DMS 273 treated with DMSO at 0.1 percent for 48 hours (cell line): Measurements from ENCODE around the gene CNOT6.

Experiments
- DNase-seq: peaks from one replicate; lab custom pipeline; 2025; lab: John Stamatoyannopoulos, UW

CNOT6 gene

DNA sequence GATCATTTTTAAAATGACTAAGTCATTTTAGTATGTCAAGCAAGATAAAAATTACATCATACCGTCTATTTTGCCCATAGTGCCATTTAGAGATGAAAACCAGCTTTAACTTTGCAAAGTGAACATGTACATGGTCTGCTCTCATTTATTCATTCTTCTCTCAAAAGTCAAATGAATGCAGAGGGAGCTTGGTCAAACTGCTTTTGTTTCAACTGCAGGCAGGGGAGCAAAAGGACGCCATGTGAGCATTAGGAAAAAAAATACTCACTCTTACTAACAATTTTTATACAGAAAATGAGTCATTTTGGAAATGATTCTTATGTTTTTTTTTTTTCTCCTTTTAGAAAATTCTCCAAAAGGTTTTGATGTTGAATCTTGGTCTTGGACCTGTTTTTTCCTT is 81.4 kb downstream of the CNOT6 start:
- no peak for DNase-seq

GRCh38 chr5:180580681-180581080 is 86.5 kb downstream of the CNOT6 start:
- no peak for DNase-seq

DNA sequence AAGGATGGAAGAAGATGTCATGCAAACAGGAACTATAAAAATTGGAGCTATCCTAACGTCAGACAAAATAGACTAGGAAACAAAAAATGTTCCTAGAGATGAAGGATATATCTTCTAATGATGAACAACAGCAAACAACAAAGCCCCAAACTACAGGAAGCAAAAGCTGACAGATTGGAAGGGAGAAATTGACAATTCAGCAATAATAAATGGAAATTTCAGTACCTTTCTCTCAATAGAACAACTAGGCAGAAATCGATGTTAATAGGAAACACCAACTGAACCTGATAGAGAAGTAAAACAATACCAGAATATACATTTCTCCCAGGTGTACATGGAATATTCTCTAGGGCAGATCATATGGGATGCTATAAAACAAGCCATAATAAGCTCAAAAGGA is 89.6 kb downstream of the CNOT6 start:
- DNase-seq = no peak

DNA sequence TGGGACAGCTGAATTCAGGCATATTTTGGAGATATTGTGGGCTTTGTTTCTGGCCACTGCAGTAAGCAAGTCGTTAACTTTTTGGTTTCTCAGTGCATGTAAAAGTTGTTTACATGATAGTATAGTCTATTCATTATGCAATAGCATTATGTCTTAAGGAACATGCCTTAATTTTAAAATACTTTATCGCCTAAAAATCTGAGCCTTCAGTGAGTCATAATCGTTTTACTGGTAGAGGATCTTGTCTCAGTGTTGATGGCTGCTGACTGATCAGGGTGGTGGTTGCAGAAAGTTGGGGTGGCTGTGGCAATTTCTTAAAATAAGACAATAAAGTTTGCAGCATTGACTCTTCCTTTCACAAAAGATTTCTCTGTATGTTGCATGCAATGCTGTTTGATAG is 92.0 kb downstream of the CNOT6 start:
- DNase-seq = no peak

GRCh38 chr5:180586870-180587269 is 92.7 kb downstream of the CNOT6 start:
- no peak for DNase-seq

- no peak for DNase-seq
Measured at GRCh38 chr5:180589771-180590542, 95.8 kb downstream of the CNOT6 start.

GRCh38 chr5:180590543-180591310 is 96.5 kb downstream of the CNOT6 start:
- DNase-seq = no peak

DNA sequence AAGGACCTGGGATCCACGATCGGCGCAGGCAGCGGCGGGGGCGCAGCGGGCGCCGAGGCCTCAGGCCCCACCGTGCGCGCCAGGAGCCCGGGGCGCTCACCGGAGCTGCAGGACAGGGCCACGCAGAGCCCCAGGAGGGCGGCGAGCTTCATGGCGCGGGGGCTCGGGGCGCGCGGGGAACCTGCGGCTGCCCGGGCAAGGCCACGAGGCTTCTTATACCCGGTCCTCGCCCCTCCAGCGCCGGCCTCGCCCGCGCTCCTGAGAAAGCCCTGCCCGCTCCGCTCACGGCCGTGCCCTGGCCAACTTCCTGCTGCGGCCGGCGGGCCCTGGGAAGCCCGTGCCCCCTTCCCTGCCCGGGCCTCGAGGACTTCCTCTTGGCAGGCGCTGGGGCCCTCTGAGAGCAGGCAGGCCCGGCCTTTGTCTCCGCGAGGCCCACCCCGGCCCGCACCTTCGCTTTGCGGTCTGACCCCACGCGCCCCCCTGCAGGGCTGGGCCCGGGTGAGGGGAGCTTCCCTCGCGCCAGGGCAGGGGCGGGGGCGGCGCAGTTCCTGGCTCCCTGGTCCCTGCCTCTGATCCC is 97.2 kb downstream of the CNOT6 start, which contains the start of gene SCGB3A1:
Gene SCGB3A1 (minus strand): TSS at position 189 of the 577 bp plus-strand sequence. CDS start 37 bp downstream, at position 152.
- no peak for DNase-seq

DNA sequence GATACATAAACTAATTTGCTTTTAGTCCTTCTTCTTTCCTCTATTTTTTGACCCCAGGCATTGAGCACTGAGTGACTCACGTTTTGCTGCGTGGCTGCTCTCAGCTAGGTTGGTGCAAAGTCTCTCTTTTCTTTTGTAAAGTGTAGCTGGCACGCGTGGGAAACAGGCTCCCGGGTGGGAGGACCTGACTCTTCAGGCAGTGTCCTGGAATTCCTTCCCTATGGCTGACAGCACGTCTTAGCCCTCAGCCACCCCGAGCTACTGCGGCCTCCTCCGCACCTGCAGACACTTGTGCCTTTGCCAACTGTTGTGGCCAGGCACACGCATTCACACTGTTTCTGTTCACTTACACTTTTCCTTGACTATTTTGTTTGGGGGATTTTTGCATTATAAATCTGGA is 98.0 kb downstream of the CNOT6 start:
- no peak for DNase-seq

- DNase-seq = no peak
Measured at GRCh38 chr5:180593446-180594206, 99.4 kb downstream of the CNOT6 start.

- DNase-seq = no peak
Measured at GRCh38 chr5:180594311-180595045, 100.3 kb downstream of the CNOT6 start.

DNA sequence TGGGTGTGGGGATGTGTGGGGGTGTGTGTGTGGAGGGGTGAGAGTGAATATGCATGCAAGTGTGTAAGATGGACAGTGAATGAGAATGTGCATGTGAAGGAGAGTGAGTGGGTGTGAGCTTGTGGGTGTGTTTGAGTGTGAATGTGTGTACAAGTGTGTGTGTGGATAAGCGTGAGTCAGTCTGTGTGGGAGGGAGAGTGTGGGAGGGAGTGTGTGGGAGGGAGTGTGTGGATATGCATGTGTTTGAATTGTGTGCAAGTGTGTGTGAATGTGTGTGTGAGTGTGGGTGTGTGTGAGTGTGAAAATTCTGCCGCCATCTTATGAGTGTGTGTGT is 100.8 kb downstream of the CNOT6 start:
- DNase-seq = no peak

DNA sequence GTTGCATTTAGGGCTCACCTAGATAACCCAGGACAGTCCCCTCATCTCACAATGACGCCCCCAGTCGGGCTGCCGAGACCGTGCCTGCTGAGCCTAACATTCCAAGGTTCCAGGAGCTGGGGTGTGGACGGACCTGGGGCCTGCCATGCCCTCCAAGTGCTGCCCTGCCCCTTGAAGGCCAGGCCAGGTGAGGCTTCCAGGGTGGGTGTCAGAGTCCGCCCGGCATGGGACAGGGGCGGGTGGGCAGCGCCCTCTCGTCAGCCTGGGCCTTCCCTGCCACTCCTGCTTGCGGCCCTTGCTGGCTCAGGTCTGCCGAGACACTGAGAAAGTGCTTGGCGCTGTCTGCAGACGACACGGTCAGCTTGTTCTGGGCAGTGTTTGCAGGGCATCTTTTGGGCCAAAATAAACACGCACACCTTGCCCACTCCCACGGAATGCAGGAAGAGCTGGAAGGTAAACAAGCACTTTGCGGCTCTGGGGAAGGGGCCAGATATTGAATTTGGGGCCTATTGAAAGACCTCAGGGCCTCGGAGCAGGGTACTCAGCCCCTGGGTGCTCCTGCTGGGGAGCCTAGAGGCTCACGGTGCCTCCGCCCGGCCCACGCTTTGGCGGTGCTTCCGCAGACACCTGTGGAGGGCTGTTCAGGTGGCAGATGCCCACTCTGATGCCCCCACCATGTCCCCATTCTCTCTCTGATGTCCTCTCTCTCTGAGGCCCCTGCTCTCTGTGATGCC is 101.4 kb downstream of the CNOT6 start:
- no peak for DNase-seq

- DNase-seq = no peak
Measured at GRCh38 chr5:180596115-180596667, 102.0 kb downstream of the CNOT6 start.

- no peak for DNase-seq
Measured at GRCh38 chr5:180596668-180597231, 102.6 kb downstream of the CNOT6 start.

DNA sequence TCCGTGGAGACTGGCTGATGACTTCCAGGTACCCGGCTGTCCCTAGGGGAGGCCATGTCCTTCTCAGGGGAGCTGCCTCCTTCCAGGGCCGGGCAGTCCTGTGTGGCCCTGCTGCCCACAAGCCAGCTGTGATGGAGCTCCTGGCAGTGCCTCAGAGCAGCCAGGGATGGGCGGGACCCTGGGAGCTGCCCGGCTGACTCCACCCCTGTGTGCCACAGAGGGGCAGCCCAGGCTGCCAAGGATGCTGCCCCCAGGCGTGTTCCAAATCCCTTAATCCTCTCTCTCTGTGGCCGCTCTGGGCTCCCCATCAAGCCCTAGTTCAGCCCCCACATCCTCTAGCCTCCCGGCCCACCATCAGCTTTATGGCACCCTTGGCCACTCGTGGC is 104.1 kb downstream of the CNOT6 start:
- no peak for DNase-seq

- no peak for DNase-seq
Measured at GRCh38 chr5:180598797-180599589, 104.8 kb downstream of the CNOT6 start.

DNA sequence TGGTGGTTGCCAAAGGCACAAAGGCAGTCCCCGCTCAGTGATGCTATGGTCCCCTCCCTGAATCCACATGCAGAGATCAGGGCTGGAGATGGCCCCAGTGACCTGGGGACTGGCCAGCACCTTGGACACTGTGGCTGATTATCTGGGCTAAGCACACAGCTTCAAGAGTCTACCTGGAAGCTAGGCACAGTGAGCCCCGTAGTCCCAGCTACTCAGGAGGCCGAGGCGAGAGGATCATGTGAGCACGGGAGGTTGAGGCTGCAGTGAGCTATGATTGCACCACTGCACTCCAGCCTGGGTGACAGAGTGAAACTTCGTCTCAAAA is 105.4 kb downstream of the CNOT6 start:
- DNase-seq = no peak

- no peak for DNase-seq
Measured at GRCh38 chr5:180599981-180600553, 105.9 kb downstream of the CNOT6 start.
